Measurements from ENCODE around the gene FMC1.

FMC1 gene

GRCh38 chr7:139360210-139360947 lies 19.2 kb downstream of the FMC1 start:
- TF ChIP-seq GATA2 (IDR thresholded peaks at IDR 0.05; ENCODE audit: low read depth, low read length) = no peak
- TF ChIP-seq GATA3 (IDR thresholded peaks at IDR 0.05; ENCODE audit: low read depth, low read length) = no peak

GRCh38 chr7:139360948-139361307 lies 19.8 kb downstream of the FMC1 start:
- TF ChIP-seq GATA3 (IDR thresholded peaks at IDR 0.05; ENCODE audit: low read depth, low read length) = no peak

GRCh38 chr7:139361523-139361922 lies 20.4 kb downstream of the FMC1 start:
- TF ChIP-seq GATA3 (IDR thresholded peaks at IDR 0.05; ENCODE audit: low read depth, low read length) (no peak), GATA2 (IDR thresholded peaks at IDR 0.05; ENCODE audit: low read depth, low read length) (no peak)

- TF ChIP-seq GATA3 (IDR thresholded peaks at IDR 0.05; ENCODE audit: low read depth, low read length) (no peak), GATA2 (IDR thresholded peaks at IDR 0.05; ENCODE audit: low read depth, low read length) (no peak)
Measured at GRCh38 chr7:139362302-139362701, 21.2 kb downstream of the FMC1 start.

DNA sequence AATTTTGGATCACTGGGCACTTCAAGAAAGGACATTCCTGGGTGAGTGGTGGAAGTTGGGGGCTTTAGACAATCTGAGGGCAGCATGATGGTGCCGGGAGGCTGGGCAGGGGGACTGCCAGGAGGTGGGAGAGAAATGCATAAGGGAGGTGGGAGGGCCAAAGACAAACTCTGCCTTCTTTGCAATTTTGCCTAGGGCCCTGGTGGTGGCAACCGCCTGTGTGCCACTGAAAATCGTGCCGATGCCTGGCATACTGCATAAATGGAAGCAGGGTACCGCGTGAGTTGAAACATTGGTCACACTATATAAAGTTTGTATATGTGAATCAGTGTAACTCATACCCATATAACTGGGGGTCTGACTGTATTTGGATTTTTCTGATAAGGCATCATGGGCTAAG lies 21.8 kb downstream of the FMC1 start:
- no peak for TF ChIP-seq GATA2 (IDR thresholded peaks at IDR 0.05; ENCODE audit: low read depth, low read length)
- no peak for TF ChIP-seq GATA3 (IDR thresholded peaks at IDR 0.05; ENCODE audit: low read depth, low read length)

DNA sequence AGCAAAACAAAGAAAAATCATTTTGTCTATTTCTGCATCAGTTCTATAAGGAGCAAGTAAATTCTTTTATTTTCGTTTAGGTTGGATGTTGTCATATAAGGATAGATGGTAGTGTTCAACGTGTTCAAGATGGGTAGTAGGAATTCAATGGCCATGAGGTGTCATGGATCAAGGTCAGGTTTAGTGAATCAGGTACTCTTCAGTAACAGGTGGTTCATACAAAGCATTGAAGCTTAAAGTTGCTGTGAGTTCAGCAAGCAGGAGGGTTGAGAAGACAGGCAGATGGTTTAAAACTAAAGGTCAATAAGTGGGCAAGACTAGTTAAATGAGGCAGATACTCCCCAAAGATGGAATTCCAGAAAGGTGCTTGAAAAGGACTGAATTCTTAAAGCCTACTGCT lies 24.2 kb downstream of the FMC1 start:
- TF ChIP-seq GATA2 (IDR thresholded peaks at IDR 0.05; ENCODE audit: low read depth, low read length) (no peak), GATA3 (IDR thresholded peaks at IDR 0.05; ENCODE audit: low read depth, low read length) (no peak)

DNA sequence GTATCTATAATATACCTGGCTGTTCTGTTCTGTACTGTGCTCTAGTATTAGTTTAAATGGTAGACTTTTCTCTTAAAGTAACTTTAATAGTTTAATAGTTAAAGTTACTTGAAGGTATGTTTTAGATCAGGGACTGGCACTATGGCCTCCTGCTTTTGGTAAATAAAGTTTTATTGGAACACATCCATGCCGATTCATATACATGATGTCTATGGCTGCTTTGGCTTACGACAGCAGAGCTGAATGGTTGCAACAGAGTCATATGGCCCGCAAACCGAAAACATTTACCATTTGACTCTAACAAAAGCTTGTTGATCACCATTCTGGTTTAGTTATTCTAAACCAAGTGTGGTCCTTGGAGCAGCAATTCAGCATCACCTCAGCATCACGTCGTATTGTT lies 25.3 kb downstream of the FMC1 start:
- TF ChIP-seq GATA3 (IDR thresholded peaks at IDR 0.05; ENCODE audit: low read depth, low read length) (no peak), GATA2 (IDR thresholded peaks at IDR 0.05; ENCODE audit: low read depth, low read length) (no peak)

GRCh38 chr7:139367438-139368155 lies 26.5 kb downstream of the FMC1 start:
- no peak for TF ChIP-seq GATA2 (IDR thresholded peaks at IDR 0.05; ENCODE audit: low read depth, low read length)
- no peak for TF ChIP-seq GATA3 (IDR thresholded peaks at IDR 0.05; ENCODE audit: low read depth, low read length)

- TF ChIP-seq GATA3 (IDR thresholded peaks at IDR 0.05; ENCODE audit: low read depth, low read length) = no peak
- no peak for TF ChIP-seq GATA2 (IDR thresholded peaks at IDR 0.05; ENCODE audit: low read depth, low read length)
Measured at GRCh38 chr7:139370301-139370942, 29.3 kb downstream of the FMC1 start.

- TF ChIP-seq GATA2 (IDR thresholded peaks at IDR 0.05; ENCODE audit: low read depth, low read length) (no peak), GATA3 (IDR thresholded peaks at IDR 0.05; ENCODE audit: low read depth, low read length) (no peak)
Measured at GRCh38 chr7:139370943-139371313, 29.8 kb downstream of the FMC1 start.

DNA sequence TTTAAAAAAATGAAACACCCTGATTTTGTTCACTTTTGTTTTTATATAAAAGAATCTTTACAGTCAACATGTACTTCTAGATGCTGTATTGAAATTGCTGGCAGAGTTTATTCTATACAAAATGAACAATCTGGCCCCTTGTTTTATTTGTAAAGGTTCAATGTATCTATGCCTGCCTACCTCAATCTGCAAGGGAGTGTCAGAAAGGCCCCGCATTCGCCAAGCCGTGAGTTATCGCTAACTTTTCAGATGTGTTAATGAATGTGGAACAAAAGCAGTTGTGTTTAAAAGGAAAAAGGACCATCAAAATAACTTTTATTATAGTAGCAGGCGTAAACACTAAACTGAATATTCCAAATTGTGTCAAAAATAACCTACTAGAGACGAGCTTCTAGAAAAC lies 33.1 kb downstream of the FMC1 start:
- TF ChIP-seq GATA3 (IDR thresholded peaks at IDR 0.05; ENCODE audit: low read depth, low read length) (no peak), GATA2 (IDR thresholded peaks at IDR 0.05; ENCODE audit: low read depth, low read length) (no peak)

DNA sequence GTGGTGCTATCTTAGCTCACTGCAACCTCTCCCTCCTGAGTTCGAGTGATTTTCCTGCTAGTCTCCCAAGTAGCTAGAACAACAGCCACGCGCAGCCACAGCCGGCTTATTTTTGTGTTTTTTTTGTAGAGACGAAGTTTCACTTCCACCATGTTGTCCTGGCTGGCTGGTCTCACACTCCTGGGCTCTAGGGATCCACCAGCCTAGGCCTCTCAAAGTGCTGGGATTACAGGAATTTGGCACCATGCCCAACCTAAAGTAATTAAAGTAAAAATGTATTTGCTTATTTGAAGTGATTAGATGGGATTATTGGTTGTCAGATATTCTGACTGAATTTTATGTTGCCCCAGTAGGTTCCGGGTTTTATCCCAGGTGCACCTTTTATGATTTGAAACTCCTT lies 41.3 kb downstream of the FMC1 start:
- no peak for TF ChIP-seq GATA3 (IDR thresholded peaks at IDR 0.05; ENCODE audit: low read depth, low read length)
- TF ChIP-seq GATA2 (IDR thresholded peaks at IDR 0.05; ENCODE audit: low read depth, low read length) = no peak

DNA sequence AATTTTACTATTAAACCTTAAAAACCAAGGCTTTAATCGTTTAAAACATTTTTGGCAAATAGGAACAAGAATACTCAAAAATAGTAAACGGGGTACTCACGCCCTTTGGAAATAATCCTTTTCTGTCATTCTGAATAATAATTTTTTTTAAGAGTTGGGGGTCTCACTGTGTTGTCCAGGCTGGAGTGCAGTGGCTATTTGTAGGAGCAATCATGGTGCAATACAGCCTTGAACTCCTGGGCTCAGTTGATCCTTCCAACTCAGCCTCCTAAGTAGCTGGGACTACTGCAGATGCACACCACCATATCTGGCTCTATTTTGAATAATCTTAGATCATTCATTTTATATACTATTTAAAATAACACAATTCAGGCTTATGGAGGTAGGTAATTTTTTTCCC lies 43.5 kb downstream of the FMC1 start:
- no peak for TF ChIP-seq GATA3 (IDR thresholded peaks at IDR 0.05; ENCODE audit: low read depth, low read length)

DNA sequence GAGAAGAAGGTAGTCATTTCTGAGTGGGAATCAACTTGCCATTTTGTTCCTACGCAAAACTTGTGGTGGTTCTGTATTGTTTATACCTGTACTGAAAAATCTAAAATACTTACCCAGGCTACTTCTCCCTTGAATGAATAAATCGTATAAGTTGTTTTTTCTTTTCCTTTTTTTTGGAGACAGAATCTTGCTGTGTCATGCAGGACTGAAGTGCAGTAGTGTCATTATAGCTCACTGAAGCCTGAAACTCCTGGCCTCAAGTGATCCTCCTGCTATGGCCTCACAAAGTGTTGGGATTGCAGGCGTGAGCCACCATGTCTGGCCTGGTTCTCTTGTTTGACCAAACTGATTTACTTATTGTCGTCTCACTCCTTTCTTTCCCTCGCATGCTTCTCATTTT lies 46.5 kb downstream of the FMC1 start:
- no peak for TF ChIP-seq GATA2 (IDR thresholded peaks at IDR 0.05; ENCODE audit: low read depth, low read length)
- no peak for TF ChIP-seq GATA3 (IDR thresholded peaks at IDR 0.05; ENCODE audit: low read depth, low read length)

DNA sequence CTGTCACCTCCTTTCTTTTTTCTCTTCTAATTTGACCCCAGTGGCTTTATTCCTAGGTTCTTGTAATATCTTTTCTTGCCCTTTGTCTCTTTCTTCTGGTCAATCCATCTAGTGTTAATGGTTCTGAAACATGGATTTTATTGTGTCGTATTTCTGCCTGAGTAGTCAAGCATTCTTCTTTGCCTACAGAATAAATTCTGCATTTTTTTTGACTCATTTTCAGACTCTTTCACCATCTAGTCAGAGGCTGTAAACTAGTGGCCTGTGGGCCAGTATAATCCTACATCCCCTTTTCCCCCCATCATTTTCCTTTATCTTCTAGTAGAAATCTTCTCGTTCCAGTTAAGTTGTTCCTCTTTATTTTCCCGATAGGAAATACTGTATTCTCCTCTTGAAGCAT lies 48.0 kb downstream of the FMC1 start:
- TF ChIP-seq GATA3 (IDR thresholded peaks at IDR 0.05; ENCODE audit: low read depth, low read length) (no peak), GATA2 (IDR thresholded peaks at IDR 0.05; ENCODE audit: low read depth, low read length) (no peak)

Data from SH-SY5Y (cell line).